ENCODE data around the gene TEKT1. TPM values are rescaled to one million over a fixed set of nuclear protein-coding genes. Genes with fewer than 3 reads are reported as not detected.
"Not testable (repeated sequence)": the region's sequence is repeated elsewhere in the genome, so short reads cannot be mapped to it uniquely, and the experiment has no call there.

The TEKT1 gene
- polyA plus RNA-seq, 1 donor (not counting 4 experiments of a cell fraction or from before 2014, with no cell fraction given) = not detected

DNA sequence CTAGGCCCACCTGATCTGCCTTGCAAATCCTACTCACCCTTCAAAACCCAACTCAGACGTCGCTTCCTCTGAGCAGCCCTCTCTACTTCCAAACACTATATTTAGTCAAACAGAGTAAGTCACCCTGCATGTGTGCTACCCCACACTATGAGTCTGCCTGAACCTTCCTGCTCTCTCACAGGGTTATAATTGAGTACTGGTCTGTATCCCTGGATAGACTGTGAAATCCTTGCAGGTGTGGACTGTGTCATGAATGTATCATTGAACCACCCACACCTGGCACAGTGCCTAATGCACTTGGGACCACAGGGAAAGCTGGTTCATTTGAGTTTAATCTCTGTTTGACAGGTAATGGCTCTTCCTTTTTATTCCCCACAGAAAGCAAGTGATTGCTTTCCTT lies 52.1 kb downstream of the TEKT1 start:
- DNase-seq (ENCODE audit: low read depth, low spot score) (no peak), FAIRE-seq (no peak)
- H3K9ac ChIP-seq (ENCODE audit: control insufficient read depth, extremely low read depth, insufficient read depth, low read length) = no peak overlapping the region
- H3K79me2 ChIP-seq (ENCODE audit: control insufficient read depth, insufficient read depth, low read length) = no peaks in the 10 kb centered on the region
- TF ChIP-seq, protein P1, sequence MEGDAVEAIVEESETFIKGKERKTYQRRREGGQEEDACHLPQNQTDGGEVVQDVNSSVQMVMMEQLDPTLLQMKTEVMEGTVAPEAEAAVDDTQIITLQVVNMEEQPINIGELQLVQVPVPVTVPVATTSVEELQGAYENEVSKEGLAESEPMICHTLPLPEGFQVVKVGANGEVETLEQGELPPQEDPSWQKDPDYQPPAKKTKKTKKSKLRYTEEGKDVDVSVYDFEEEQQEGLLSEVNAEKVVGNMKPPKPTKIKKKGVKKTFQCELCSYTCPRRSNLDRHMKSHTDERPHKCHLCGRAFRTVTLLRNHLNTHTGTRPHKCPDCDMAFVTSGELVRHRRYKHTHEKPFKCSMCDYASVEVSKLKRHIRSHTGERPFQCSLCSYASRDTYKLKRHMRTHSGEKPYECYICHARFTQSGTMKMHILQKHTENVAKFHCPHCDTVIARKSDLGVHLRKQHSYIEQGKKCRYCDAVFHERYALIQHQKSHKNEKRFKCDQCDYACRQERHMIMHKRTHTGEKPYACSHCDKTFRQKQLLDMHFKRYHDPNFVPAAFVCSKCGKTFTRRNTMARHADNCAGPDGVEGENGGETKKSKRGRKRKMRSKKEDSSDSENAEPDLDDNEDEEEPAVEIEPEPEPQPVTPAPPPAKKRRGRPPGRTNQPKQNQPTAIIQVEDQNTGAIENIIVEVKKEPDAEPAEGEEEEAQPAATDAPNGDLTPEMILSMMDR (optimal IDR thresholded peaks at IDR 0.05 in 1 of 3, IDR thresholded peaks at IDR 0.05 in 1 of 3, conservative IDR thresholded peaks at IDR 0.05 in 1 of 3; ENCODE audit: extremely low read depth in 1 of 3, insufficient read depth in 2 of 3, low read length in 3 of 3) = no peak
- no peak overlapping the region for H3K27ac ChIP-seq (ENCODE audit: control insufficient read depth, insufficient read depth, low read length)
- peaks cover 14% of the 10 kb centered on the region for H3K27me3 ChIP-seq (ENCODE audit: control insufficient read depth, extremely low read depth, insufficient read depth, low read length)
- no peaks in the 10 kb centered on the region for H3K9me3 ChIP-seq (ENCODE audit: control insufficient read depth, low read depth, low read length)
- H3K36me3 ChIP-seq (ENCODE audit: control insufficient read depth in 2 of 2, extremely low read depth in 1 of 2, insufficient read depth in 2 of 2, low read length in 2 of 2) = no peaks in the 10 kb centered on the region
- no peak overlapping the region for H3K4me3 ChIP-seq (ENCODE audit: control insufficient read depth in 2 of 3, extremely low read depth in 1 of 3, insufficient read depth in 2 of 3, low read depth in 1 of 3, low read length in 3 of 3)
- no peaks in the 10 kb centered on the region for H3K9me1 ChIP-seq (ENCODE audit: control insufficient read depth, extremely low read depth, insufficient read depth, low read length)
- dilution Hi-C loops (cut with MboI; ENCODE audit: extremely low pct_ligation_motif_present, low sequenced_read_pairs) = no loop called here
- no peak overlapping the region for H2AFZ ChIP-seq (ENCODE audit: control insufficient read depth, low read length)
- H3K4me1 ChIP-seq (ENCODE audit: control insufficient read depth, extremely low read depth, insufficient read depth, low read length) = no peaks in the 10 kb centered on the region
- H3K4me2 ChIP-seq (ENCODE audit: control insufficient read depth, extremely low read depth, insufficient read depth, low read depth, low read length) = no peak overlapping the region
- no peaks in the 10 kb centered on the region for H4K20me1 ChIP-seq (ENCODE audit: control insufficient read depth, extremely low read depth, insufficient read depth, low read length)

DNA sequence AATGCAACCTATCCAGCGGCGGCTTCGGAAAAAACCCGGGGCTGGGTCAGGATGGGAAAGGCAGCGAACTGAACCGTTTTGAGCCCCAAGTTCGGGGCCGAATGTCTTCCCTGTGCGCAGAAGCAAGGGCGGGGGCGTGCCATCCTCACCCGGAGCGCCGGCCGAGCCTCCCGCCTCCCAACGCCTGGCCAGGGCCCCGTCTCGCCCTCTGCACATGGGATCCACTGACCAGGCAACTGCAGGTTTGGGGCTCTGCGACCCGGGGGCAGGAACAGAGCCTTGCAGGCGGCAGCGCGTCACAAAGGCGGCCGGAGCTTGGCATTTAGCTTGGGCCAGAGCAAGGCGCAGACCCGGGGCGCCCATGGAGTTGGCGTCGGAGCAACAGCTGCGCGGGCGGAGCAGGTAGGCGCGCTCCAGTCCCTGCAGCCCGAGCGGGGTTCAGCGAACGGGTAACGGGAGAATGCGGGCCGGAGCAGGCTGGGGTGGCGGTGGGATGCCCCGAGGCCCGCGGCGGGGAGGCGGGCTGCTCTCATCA lies 55.6 kb downstream of the TEKT1 start, which contains the start of gene FBXO39:
Gene FBXO39 (plus strand): TSS at position 345 of the 535 bp plus-strand sequence. CDS start 3,654 bp downstream, outside the sequence.
- TF ChIP-seq, protein P1 (optimal IDR thresholded peaks at IDR 0.05 in 1 of 3, IDR thresholded peaks at IDR 0.05 in 1 of 3, conservative IDR thresholded peaks at IDR 0.05 in 1 of 3; ENCODE audit: extremely low read depth in 1 of 3, insufficient read depth in 2 of 3, low read length in 3 of 3) = no peak
- TF ChIP-seq EZH2 (IDR thresholded peaks at IDR 0.05; ENCODE audit: low read length) = no peak
- H3K9ac ChIP-seq (ENCODE audit: control insufficient read depth, extremely low read depth, insufficient read depth, low read length) = no peak within 1 kb of the TSS
- no peaks in the 10 kb centered on the region for H3K4me1 ChIP-seq (ENCODE audit: control insufficient read depth, extremely low read depth, insufficient read depth, low read length)
- H3K27ac ChIP-seq (ENCODE audit: control insufficient read depth, insufficient read depth, low read length) = no peak within 1 kb of the TSS
- H3K4me3 ChIP-seq (ENCODE audit: control insufficient read depth in 2 of 3, extremely low read depth in 1 of 3, insufficient read depth in 2 of 3, low read depth in 1 of 3, low read length in 3 of 3) = peak within 1 kb of the TSS in 2 of 3 experiments; percentile 6 to 38
- no peaks in the 10 kb centered on the region for H3K9me1 ChIP-seq (ENCODE audit: control insufficient read depth, extremely low read depth, insufficient read depth, low read length)
- FAIRE-seq = no peak
- peak within 1 kb of the TSS; percentile 11 for H2AFZ ChIP-seq (ENCODE audit: control insufficient read depth, low read length)
- H3K27me3 ChIP-seq (ENCODE audit: control insufficient read depth, extremely low read depth, insufficient read depth, low read length) = peaks cover 14% of the 10 kb centered on the region
- peaks cover 0 to 2% of the 10 kb centered on the region in 2 experiments for H3K36me3 ChIP-seq (ENCODE audit: control insufficient read depth in 2 of 2, extremely low read depth in 1 of 2, insufficient read depth in 2 of 2, low read length in 2 of 2)
- no peaks in the 10 kb centered on the region for H3K9me3 ChIP-seq (ENCODE audit: control insufficient read depth, low read depth, low read length)
- H4K20me1 ChIP-seq (ENCODE audit: control insufficient read depth, extremely low read depth, insufficient read depth, low read length) = no peaks in the 10 kb centered on the region
- DNase-seq (ENCODE audit: low read depth, low spot score) = no peak
- no peaks in the 10 kb centered on the region for H3K79me2 ChIP-seq (ENCODE audit: control insufficient read depth, insufficient read depth, low read length)
- H3K4me2 ChIP-seq (ENCODE audit: control insufficient read depth, extremely low read depth, insufficient read depth, low read depth, low read length) = peak within 1 kb of the TSS; percentile 54
- dilution Hi-C loops (cut with MboI; ENCODE audit: extremely low pct_ligation_motif_present, low sequenced_read_pairs) = no loop called here

DNA sequence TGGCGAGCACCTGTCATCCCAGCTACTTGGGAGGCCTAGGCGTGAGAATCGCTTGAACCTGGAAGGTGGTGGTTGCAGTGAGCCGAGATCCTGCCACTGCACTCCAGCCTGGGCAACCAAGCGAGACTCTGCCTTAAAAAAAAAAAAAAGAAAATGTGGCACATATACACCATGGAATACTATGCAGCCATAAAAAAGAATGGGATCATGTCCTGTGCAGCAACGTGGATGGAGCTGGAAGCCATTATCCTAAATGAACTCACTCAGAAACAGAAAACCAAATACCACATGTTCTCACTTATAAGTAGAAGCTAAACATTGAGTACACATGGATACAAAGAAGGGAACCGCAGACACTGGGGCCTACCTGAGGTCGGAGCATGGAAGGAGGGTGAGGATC lies 56.6 kb downstream of the TEKT1 start:
- H3K4me2 ChIP-seq (ENCODE audit: control insufficient read depth, extremely low read depth, insufficient read depth, low read depth, low read length); H3K9ac ChIP-seq (ENCODE audit: control insufficient read depth, extremely low read depth, insufficient read depth, low read length); dilution Hi-C loops (cut with MboI; ENCODE audit: extremely low pct_ligation_motif_present, low sequenced_read_pairs); FAIRE-seq; H2AFZ ChIP-seq (ENCODE audit: control insufficient read depth, low read length); H3K9me1 ChIP-seq (ENCODE audit: control insufficient read depth, extremely low read depth, insufficient read depth, low read length); DNase-seq (ENCODE audit: low read depth, low spot score); H3K79me2 ChIP-seq (ENCODE audit: control insufficient read depth, insufficient read depth, low read length); H3K9me3 ChIP-seq (ENCODE audit: control insufficient read depth, low read depth, low read length); H3K27ac ChIP-seq (ENCODE audit: control insufficient read depth, insufficient read depth, low read length); H3K36me3 ChIP-seq (ENCODE audit: control insufficient read depth in 2 of 2, extremely low read depth in 1 of 2, insufficient read depth in 2 of 2, low read length in 2 of 2); H3K4me1 ChIP-seq (ENCODE audit: control insufficient read depth, extremely low read depth, insufficient read depth, low read length); H3K4me3 ChIP-seq (ENCODE audit: control insufficient read depth in 2 of 3, extremely low read depth in 1 of 3, insufficient read depth in 2 of 3, low read depth in 1 of 3, low read length in 3 of 3); H4K20me1 ChIP-seq (ENCODE audit: control insufficient read depth, extremely low read depth, insufficient read depth, low read length): not testable (repeated sequence)
- peaks cover 14% of the 10 kb centered on the region for H3K27me3 ChIP-seq (ENCODE audit: control insufficient read depth, extremely low read depth, insufficient read depth, low read length)

All from keratinocyte (primary cell).